ENCODE results near the gene STPG2.
A peak's percentile ranks its signal among the peaks of the same experiment; 100 is the strongest.

The STPG2 gene

DNA sequence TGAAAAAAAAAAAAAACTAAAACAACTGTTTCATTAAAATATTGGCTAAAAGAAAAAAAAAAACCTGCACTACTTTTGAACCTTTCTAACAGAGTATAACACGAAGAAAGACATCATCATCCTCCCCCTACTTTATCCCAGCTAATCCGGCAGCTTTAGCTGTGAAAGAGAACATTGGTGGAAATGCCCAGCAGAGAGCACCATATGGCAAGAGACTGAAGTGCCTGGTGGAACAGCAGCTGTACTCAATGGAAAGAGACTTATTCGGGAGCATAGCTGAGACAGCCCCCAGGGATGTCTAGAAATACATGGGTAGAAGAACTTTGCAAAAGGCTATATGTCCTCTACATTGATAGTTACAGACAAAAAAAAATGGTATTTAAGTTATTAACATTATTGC lies 30.3 kb downstream of the STPG2 start:
- no peak for DNase-seq (ENCODE audit: low spot score)
- ATAC-seq (ENCODE audit: low read depth): peak; percentile 73

GRCh38 chr4:98110929-98111328 lies 32.3 kb downstream of the STPG2 start:
- Histone ChIP-seq H3K36me3 (ENCODE audit: low read depth) (no peaks in the 10 kb centered on the region), H3K4me3 (ENCODE audit: severe bottlenecking) (no peak overlapping the region), H3K9me3 (ENCODE audit: severe bottlenecking) (no peaks in the 10 kb centered on the region), H3K27ac (ENCODE audit: poor library complexity, severe bottlenecking) (no peak overlapping the region), H3K4me1 (ENCODE audit: insufficient read depth, poor library complexity, severe bottlenecking) (no peaks in the 10 kb centered on the region), H3K27me3 (ENCODE audit: insufficient read depth, poor library complexity, severe bottlenecking) (no peaks in the 10 kb centered on the region)
- no peak for TF ChIP-seq CTCF (IDR thresholded peaks at IDR 0.05; ENCODE audit: poor library complexity, severe bottlenecking)
- DNase-seq (ENCODE audit: low spot score) (no peak), ATAC-seq (ENCODE audit: low read depth) (no peak)

More for the DNA sequence above, 30.3 kb downstream of the STPG2 start:
- no peaks in the 10 kb centered on the region for H3K4me1 ChIP-seq (ENCODE audit: insufficient read depth, poor library complexity, severe bottlenecking)
- no peaks in the 10 kb centered on the region for H3K27me3 ChIP-seq (ENCODE audit: insufficient read depth, poor library complexity, severe bottlenecking)
- TF ChIP-seq CTCF (IDR thresholded peaks at IDR 0.05; ENCODE audit: poor library complexity, severe bottlenecking): peak; percentile 50
- no peaks in the 10 kb centered on the region for H3K36me3 ChIP-seq (ENCODE audit: low read depth)
- H3K4me3 ChIP-seq (ENCODE audit: severe bottlenecking): no peak overlapping the region
- H3K27ac ChIP-seq (ENCODE audit: poor library complexity, severe bottlenecking): no peak overlapping the region
- no peaks in the 10 kb centered on the region for H3K9me3 ChIP-seq (ENCODE audit: severe bottlenecking)

DNA sequence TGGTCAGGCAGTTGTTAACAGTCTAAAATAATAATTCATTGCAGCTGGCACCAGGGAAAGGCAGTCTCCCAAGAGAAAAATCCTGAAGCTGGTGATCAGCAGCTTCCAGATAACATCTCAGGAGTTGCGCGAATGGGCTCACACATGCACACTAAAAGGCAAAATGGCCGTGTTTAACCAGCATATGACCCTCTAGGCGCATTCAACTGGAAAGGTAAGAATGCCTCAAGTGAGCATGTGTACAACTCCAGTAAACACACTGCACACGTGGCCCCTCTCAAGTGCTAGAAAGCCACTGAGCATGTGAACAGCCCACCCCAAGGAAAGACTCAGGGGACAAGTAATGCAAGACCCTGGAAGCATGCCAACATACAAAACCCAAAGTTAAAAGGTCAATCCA lies 33.1 kb downstream of the STPG2 start:
- no peak for TF ChIP-seq CTCF (IDR thresholded peaks at IDR 0.05; ENCODE audit: poor library complexity, severe bottlenecking)
- no peaks in the 10 kb centered on the region for H3K27me3 ChIP-seq (ENCODE audit: insufficient read depth, poor library complexity, severe bottlenecking)
- no peak overlapping the region for H3K27ac ChIP-seq (ENCODE audit: poor library complexity, severe bottlenecking)
- no peaks in the 10 kb centered on the region for H3K4me1 ChIP-seq (ENCODE audit: insufficient read depth, poor library complexity, severe bottlenecking)
- no peaks in the 10 kb centered on the region for H3K9me3 ChIP-seq (ENCODE audit: severe bottlenecking)
- DNase-seq (ENCODE audit: low spot score): no peak
- H3K36me3 ChIP-seq (ENCODE audit: low read depth): no peaks in the 10 kb centered on the region
- no peak for ATAC-seq (ENCODE audit: low read depth)
- no peak overlapping the region for H3K4me3 ChIP-seq (ENCODE audit: severe bottlenecking)

DNA sequence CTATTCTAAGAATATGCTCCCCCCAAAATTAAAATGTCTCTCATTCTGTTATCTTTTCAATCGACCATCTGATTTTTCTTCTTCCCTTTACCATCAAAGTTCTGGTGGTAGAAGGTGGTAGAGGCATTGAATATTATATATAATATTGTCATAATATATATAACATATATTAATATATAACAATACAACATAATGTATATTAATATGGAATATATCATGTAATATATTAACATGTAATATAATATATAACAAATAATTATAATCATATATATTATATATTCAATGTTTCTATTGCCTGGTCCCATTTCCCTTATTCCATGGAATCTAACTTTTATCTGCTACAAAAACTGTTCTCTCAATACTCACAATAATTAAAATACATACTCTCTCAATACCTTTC lies 40.6 kb downstream of the STPG2 start:
- no peak overlapping the region for H3K4me3 ChIP-seq (ENCODE audit: severe bottlenecking)
- H3K9me3 ChIP-seq (ENCODE audit: severe bottlenecking): no peaks in the 10 kb centered on the region
- no peak overlapping the region for H3K27ac ChIP-seq (ENCODE audit: poor library complexity, severe bottlenecking)
- DNase-seq (ENCODE audit: low spot score) (no peak), ATAC-seq (ENCODE audit: low read depth) (no peak)
- no peak for TF ChIP-seq CTCF (IDR thresholded peaks at IDR 0.05; ENCODE audit: poor library complexity, severe bottlenecking)
- H3K36me3 ChIP-seq (ENCODE audit: low read depth): no peaks in the 10 kb centered on the region
- H3K27me3 ChIP-seq (ENCODE audit: insufficient read depth, poor library complexity, severe bottlenecking): no peaks in the 10 kb centered on the region
- no peaks in the 10 kb centered on the region for H3K4me1 ChIP-seq (ENCODE audit: insufficient read depth, poor library complexity, severe bottlenecking)

DNA sequence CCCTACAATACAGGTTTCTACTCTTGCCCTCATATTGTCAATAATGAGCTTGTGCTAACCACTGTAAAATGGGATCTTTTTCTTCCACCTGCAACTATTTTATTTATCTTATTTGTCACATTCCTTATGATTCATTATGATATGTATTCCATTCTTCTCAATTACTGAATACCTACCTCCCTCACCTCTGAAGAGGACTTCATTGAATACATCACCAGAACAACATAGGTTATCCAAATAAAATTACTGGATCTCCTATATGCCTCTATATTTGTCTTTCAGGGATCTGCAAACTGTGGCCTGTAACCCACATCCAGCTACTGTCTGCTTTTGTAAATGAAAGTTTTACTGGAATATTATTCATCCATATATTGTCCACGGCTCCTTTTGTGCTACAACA lies 41.3 kb downstream of the STPG2 start:
- ATAC-seq (ENCODE audit: low read depth) (no peak), DNase-seq (ENCODE audit: low spot score) (no peak)
- no peak overlapping the region for H3K27ac ChIP-seq (ENCODE audit: poor library complexity, severe bottlenecking)
- H3K9me3 ChIP-seq (ENCODE audit: severe bottlenecking): no peaks in the 10 kb centered on the region
- no peaks in the 10 kb centered on the region for H3K36me3 ChIP-seq (ENCODE audit: low read depth)
- H3K4me1 ChIP-seq (ENCODE audit: insufficient read depth, poor library complexity, severe bottlenecking): no peaks in the 10 kb centered on the region
- no peaks in the 10 kb centered on the region for H3K27me3 ChIP-seq (ENCODE audit: insufficient read depth, poor library complexity, severe bottlenecking)
- H3K4me3 ChIP-seq (ENCODE audit: severe bottlenecking): no peak overlapping the region
- TF ChIP-seq CTCF (IDR thresholded peaks at IDR 0.05; ENCODE audit: poor library complexity, severe bottlenecking): no peak

Data from RWPE2 (cell line).